Endodermal cell (in vitro differentiated cells): Measurements from ENCODE around the gene NETO2. TPM values are rescaled to one million over a fixed set of nuclear protein-coding genes. Genes with fewer than 3 reads are reported as not detected.

Source experiments
- DNase-seq: peaks from one replicate; pipeline ENCODE4 v3.0.0-alpha.2; 2017
- H3K27ac ChIP-seq: 2 replicates; pipeline ENCODE4 v1.5.1; 2013; ENCODE audit warnings: mild to moderate bottlenecking, low read depth, low read length, moderate library complexity
- H3K27me3 ChIP-seq: 2 replicates; pipeline ENCODE4 v1.6.1; 2013; ENCODE audit warnings: mild to moderate bottlenecking, low read length, moderate library complexity; ENCODE audit not compliant: insufficient read depth, control insufficient read depth, poor library complexity, severe bottlenecking
- H3K36me3 ChIP-seq: 2 replicates; pipeline ENCODE4 v1.7.0; 2013; ENCODE audit warnings: mild to moderate bottlenecking, low read length, moderate library complexity; ENCODE audit not compliant: control insufficient read depth, insufficient read depth
- H3K4me1 ChIP-seq: one replicate; pipeline ENCODE4 v1.7.0; 2013; ENCODE audit warnings: low read length; ENCODE audit not compliant: control insufficient read depth, insufficient read depth
- H3K4me3 ChIP-seq: 2 replicates; pipeline ENCODE4 v1.5.1; 2013; ENCODE audit warnings: mild to moderate bottlenecking, low read length, moderate library complexity
- H3K9ac ChIP-seq: 2 replicates; pipeline ENCODE4 v1.6.1; 2013; ENCODE audit warnings: mild to moderate bottlenecking, low read length, moderate library complexity; ENCODE audit not compliant: poor library complexity, severe bottlenecking; ENCODE audit errors: extremely low read depth
- H3K9me3 ChIP-seq: 2 replicates; pipeline ENCODE4 v1.6.1; 2013; ENCODE audit warnings: mild to moderate bottlenecking, low read length, moderate library complexity; ENCODE audit not compliant: control insufficient read depth
- H3K27ac Mint-ChIP-seq: 2 replicates; pipeline ENCODE4 v1.8.0; 2020; ENCODE audit warnings: mixed read lengths
- H3K27me3 Mint-ChIP-seq: 2 replicates; pipeline ENCODE4 v1.8.0; 2021; ENCODE audit warnings: mild to moderate bottlenecking, mixed read lengths; ENCODE audit not compliant: insufficient read depth
- H3K36me3 Mint-ChIP-seq: 2 replicates; pipeline ENCODE4 v1.8.0; 2020; ENCODE audit warnings: low read depth, mixed read lengths
- H3K4me1 Mint-ChIP-seq: 2 replicates; pipeline ENCODE4 v1.8.0; 2020; ENCODE audit warnings: mixed read lengths
- H3K4me3 Mint-ChIP-seq: 2 replicates; pipeline ENCODE4 v1.8.0; 2020; ENCODE audit warnings: mild to moderate bottlenecking, moderate library complexity, mixed read lengths
- H3K9me3 Mint-ChIP-seq: 2 replicates; pipeline ENCODE4 v1.8.0; 2020; ENCODE audit warnings: mild to moderate bottlenecking, mixed read lengths
- WGBS, 2 experiments: methylation state at CpG; one replicate each; pipeline versions ENCODE4 v1.1.5 to v1.1.7; 2013; ENCODE audit warnings: missing lambda C conversion rate in 2 of 2, mixed read lengths in 1 of 2; ENCODE audit not compliant: insufficient coverage in 1 of 2, insufficient read length in 1 of 2; 5-methylcytosine and 5-hydroxymethylcytosine counted together
- total RNA-seq, 2 donors: library from RNA; stranded (reverse); fragmentation: NEBNext Ultra II Directional in 1 of 2; extraction: Animal tissue kit (Norgen Biotek cat#: 25700) in 1 of 2; gene quantifications; 2 replicates in 1 of 2; 3 replicates in 1 of 2; pipeline ENCODE4 v1.2.1, GENCODE V29; 2021
- TF ChIP-seq, protein P1 (sequence below): fragments of 200-600 bp; sonication (generic); conservative IDR thresholded peaks from 2 replicates; pipeline ENCODE4 v1.5.0; 2021; ENCODE audit warnings: antibody characterized with exemption, mild to moderate bottlenecking

The NETO2 gene
- total RNA-seq, 2 donors from 2014 or later: 18.4 to 36.3 TPM

DNA sequence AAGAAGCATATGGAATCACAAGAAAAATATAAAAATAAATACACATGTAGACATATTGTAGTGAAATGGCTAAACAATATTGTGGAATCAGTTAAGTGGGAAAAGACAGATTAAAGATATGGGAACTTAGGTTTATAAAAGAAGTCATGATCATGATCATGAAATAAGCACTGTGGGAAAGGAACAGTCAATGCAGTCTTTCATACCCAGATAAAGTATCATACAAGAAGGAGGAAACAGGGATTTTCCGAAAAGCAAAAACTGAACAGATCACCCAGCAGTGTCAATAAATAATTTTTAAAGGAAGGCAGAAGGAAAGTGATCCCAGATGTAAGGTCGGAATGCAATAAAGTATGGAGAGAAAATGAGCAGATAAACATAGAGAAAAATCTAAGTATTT lies 71.6 kb downstream of the NETO2 start:
- peaks cover 12% of the 10 kb centered on the region for H3K27me3 Mint-ChIP-seq
- no peak overlapping the region for H3K4me3 Mint-ChIP-seq
- Histone ChIP-seq H3K4me3 (no peak overlapping the region), H3K27me3 (no peaks in the 10 kb centered on the region), H3K27ac (no peak overlapping the region), H3K9ac (no peak overlapping the region), H3K4me1 (no peaks in the 10 kb centered on the region), H3K36me3 (no peaks in the 10 kb centered on the region), H3K9me3 (no peaks in the 10 kb centered on the region)
- peaks cover 5% of the 10 kb centered on the region for H3K4me1 Mint-ChIP-seq
- DNase-seq: no peak
- no peaks in the 10 kb centered on the region for H3K36me3 Mint-ChIP-seq
- TF ChIP-seq, protein P1, sequence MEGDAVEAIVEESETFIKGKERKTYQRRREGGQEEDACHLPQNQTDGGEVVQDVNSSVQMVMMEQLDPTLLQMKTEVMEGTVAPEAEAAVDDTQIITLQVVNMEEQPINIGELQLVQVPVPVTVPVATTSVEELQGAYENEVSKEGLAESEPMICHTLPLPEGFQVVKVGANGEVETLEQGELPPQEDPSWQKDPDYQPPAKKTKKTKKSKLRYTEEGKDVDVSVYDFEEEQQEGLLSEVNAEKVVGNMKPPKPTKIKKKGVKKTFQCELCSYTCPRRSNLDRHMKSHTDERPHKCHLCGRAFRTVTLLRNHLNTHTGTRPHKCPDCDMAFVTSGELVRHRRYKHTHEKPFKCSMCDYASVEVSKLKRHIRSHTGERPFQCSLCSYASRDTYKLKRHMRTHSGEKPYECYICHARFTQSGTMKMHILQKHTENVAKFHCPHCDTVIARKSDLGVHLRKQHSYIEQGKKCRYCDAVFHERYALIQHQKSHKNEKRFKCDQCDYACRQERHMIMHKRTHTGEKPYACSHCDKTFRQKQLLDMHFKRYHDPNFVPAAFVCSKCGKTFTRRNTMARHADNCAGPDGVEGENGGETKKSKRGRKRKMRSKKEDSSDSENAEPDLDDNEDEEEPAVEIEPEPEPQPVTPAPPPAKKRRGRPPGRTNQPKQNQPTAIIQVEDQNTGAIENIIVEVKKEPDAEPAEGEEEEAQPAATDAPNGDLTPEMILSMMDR: no peak
- 83 to 92% methylated on average over 1 to 2 of the region's 2 CpGs for WGBS, 2 experiments
- no peaks in the 10 kb centered on the region for H3K9me3 Mint-ChIP-seq
- no peak overlapping the region for H3K27ac Mint-ChIP-seq

DNA sequence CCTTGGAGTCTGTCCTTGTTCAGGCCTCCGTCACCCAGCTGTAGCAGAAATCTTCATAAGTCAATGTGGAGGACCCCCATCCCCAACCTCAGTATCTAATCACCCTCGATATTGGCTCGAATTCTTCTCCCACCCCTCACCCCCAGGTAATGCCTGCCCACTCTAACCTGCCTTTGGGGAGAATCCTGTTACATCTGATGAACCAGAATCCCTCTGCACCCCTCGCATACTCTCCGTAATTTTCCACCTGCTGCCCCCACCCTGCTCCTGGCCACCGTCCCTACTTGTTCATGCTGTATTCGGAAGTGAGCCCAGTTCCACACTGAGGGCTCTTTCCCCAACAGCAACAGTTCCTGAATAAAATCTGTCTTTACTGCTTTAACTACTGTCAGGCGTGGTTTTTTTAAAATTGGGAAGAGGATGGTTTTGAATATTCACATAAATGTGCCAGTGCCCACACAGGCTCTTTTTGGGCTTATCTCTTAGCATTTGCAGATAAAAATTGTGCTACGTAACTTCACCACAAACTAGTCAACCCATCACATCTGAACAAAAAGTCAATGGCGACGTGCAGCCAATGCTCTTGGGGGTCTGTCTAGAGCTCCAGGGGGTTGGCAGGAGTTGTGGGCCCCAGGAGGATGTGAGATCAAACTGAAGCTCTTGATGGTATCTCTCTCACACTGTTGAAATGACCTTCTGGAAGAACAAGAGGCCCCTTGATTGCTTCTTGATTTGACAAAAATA lies 73.7 kb downstream of the NETO2 start:
- Mint-ChIP-seq H3K9me3 (no peaks in the 10 kb centered on the region), H3K27me3 (peaks cover 15% of the 10 kb centered on the region), H3K27ac (no peak overlapping the region), H3K36me3 (no peaks in the 10 kb centered on the region), H3K4me3 (no peak overlapping the region), H3K4me1 (peaks cover 17% of the 10 kb centered on the region)
- H3K27me3 ChIP-seq: no peaks in the 10 kb centered on the region
- H3K36me3 ChIP-seq: no peaks in the 10 kb centered on the region
- no peak overlapping the region for H3K9ac ChIP-seq
- TF ChIP-seq, protein P1: no peak
- no peak overlapping the region for H3K27ac ChIP-seq
- no peak for DNase-seq
- no peaks in the 10 kb centered on the region for H3K9me3 ChIP-seq
- no peak overlapping the region for H3K4me3 ChIP-seq
- H3K4me1 ChIP-seq: peaks cover 4% of the 10 kb centered on the region
- WGBS, 2 experiments: 90 to 95% methylated on average over 10 to 11 of the region's 11 CpGs

DNA sequence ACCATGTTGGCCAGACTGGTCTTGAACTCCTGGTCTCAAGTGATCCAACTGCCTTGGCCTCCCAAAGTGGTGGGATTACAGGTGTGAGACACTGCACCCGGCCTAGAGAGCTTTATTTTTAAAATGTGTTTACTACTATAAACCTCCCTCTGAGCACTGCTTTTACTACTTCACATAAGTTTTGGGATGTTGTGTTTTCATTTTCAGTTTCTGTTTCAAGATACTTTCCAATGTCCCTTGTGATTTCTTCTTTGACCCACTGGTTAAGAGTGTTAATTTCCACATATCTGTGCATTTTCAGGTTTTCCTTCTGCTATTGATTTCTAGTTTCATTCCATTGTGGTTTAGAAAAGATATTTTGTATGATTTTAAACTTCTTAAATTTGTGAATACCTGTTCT lies 74.4 kb downstream of the NETO2 start:
- WGBS, 2 experiments: 100% methylated on average over 1 of the region's 1 CpG; no CpG with 5 or more reads in 1 of the 2 experiments
- Histone ChIP-seq H3K4me1 (peaks cover 4% of the 10 kb centered on the region), H3K9ac (no peak overlapping the region), H3K27me3 (no peaks in the 10 kb centered on the region), H3K9me3 (no peaks in the 10 kb centered on the region), H3K27ac (no peak overlapping the region), H3K4me3 (no peak overlapping the region), H3K36me3 (no peaks in the 10 kb centered on the region)
- no peak for DNase-seq
- Mint-ChIP-seq H3K36me3 (no peaks in the 10 kb centered on the region), H3K4me3 (no peak overlapping the region), H3K27ac (no peak overlapping the region), H3K9me3 (peaks cover 2% of the 10 kb centered on the region), H3K4me1 (peaks cover 17% of the 10 kb centered on the region), H3K27me3 (peaks cover 15% of the 10 kb centered on the region)
- TF ChIP-seq, protein P1: no peak
